Natural killer cell (primary cell): Measurements from ENCODE around the gene AP1B1. TPM values are rescaled to one million over a fixed set of nuclear protein-coding genes. Genes with fewer than 3 reads are reported as not detected.

Experiments used
- ATAC-seq, 3 donors: fragments of 150-1000 bp in 2 of 3; fragments of 200-7000 bp in 1 of 3; cut with Tn5 transposase; 1 replicate in 1 of 3; 2 replicates in 2 of 3; pipeline ENCODE4 v1.10.0; 2021; ENCODE audit warnings: mild to moderate bottlenecking in 2 of 3, moderate library complexity in 2 of 3
- DNase-seq, 2 donors: peaks; one replicate each; pipeline versions ENCODE4 v3.0.0 to v3.0.0-alpha.2; 2013 to 2021; ENCODE audit warnings: mixed read lengths in 1 of 2
- H3K27ac ChIP-seq: one replicate; pipeline ENCODE4 v1.5.1; 2013; ENCODE audit warnings: mild to moderate bottlenecking, low read length
- H3K27me3 ChIP-seq: one replicate; pipeline ENCODE4 v1.6.1; 2013; ENCODE audit warnings: low read length; ENCODE audit not compliant: control insufficient read depth, insufficient read depth
- H3K36me3 ChIP-seq: one replicate; pipeline ENCODE4 v1.6.1; 2013; ENCODE audit warnings: low read length; ENCODE audit not compliant: control insufficient read depth, insufficient read depth
- H3K4me1 ChIP-seq: one replicate; pipeline ENCODE4 v1.6.1; 2013; ENCODE audit warnings: low read length; ENCODE audit not compliant: control insufficient read depth, insufficient read depth
- H3K4me3 ChIP-seq: one replicate; pipeline ENCODE4 v1.5.1; 2013; ENCODE audit warnings: low read length
- H3K9me3 ChIP-seq: one replicate; pipeline ENCODE4 v1.6.1; 2013; ENCODE audit warnings: low read length; ENCODE audit not compliant: control insufficient read depth, insufficient read depth
- H3K27ac Mint-ChIP-seq, 2 donors: one replicate each; pipeline ENCODE4 v1.8.0; 2022; ENCODE audit warnings: mild to moderate bottlenecking in 2 of 2, mixed read lengths in 2 of 2, moderate library complexity in 1 of 2
- H3K27me3 Mint-ChIP-seq, 2 donors: one replicate each; pipeline ENCODE4 v1.8.0; 2022; ENCODE audit warnings: low read depth in 2 of 2, mixed read lengths in 2 of 2
- H3K36me3 Mint-ChIP-seq: one replicate; pipeline ENCODE4 v1.8.0; 2022; ENCODE audit warnings: mixed read lengths
- H3K4me1 Mint-ChIP-seq, 2 donors: one replicate each; pipeline ENCODE4 v1.8.0; 2022; ENCODE audit warnings: mixed read lengths in 2 of 2
- H3K4me3 Mint-ChIP-seq: one replicate; pipeline ENCODE4 v1.8.0; 2022; ENCODE audit warnings: mild to moderate bottlenecking, moderate library complexity, mixed read lengths
- H3K9me3 Mint-ChIP-seq, 2 donors: one replicate each; pipeline ENCODE4 v1.8.0; 2022; ENCODE audit warnings: mixed read lengths in 2 of 2
- whole genome bisulfite sequencing: methylation state at CpG from one replicate; pipeline ENCODE4 v1.1.7; 2013; ENCODE audit warnings: missing lambda C conversion rate; ENCODE audit not compliant: insufficient coverage; 5-methylcytosine and 5-hydroxymethylcytosine counted together
- intact Hi-C: fragments of 100-400 bp; cut with micrococcal nuclease; formaldehyde crosslinking; loops from one replicate; pipeline ENCODE4 v1.14.2; 2022
- total RNA-seq, 4 donors: library from RNA; stranded (reverse); fragments of 120-200 nt in 1 of 4; gene quantifications; one replicate each; pipeline versions ENCODE4 v1.2.3 to v1.2.4, GENCODE V29; 2013 to 2022
- TF ChIP-seq, protein P1 (sequence below): fragments of 200-600 bp; IDR thresholded peaks from one replicate; pipeline ENCODE4 v1.8.0; 2022; ENCODE audit warnings: antibody characterized with exemption

Gene AP1B1
- total RNA-seq, 3 donors from 2014 or later (not counting 1 experiment from before 2014, with no cell fraction given), result 54.0 to 56.1 (median 54.3) TPM

DNA sequence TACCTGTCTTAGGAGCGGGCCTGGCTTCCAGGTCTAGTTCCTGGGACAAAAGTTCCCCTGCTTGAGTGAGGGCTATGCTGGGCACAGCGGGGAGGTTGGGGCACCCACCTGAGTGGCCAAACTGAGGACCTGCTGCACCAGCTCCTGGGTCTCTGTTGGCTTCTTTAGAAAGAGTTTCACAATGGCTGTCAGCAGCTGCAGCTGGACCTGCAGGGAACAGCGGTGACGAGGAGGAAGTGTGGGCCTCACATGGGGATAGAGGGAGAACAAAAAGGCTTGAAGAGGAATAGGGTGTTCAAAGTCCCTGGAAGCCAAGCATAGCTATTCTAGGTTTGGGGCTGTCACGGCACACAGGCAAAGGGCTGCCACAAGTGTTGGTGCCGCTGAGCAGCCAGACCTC, 46.2 kb downstream of the AP1B1 start:
- H3K9me3 Mint-ChIP-seq, result no peaks in the 10 kb centered on the region
- H3K4me1 Mint-ChIP-seq, result no peaks in the 10 kb centered on the region
- H3K4me3 ChIP-seq, result no peak overlapping the region
- intact Hi-C loops, result no loop called here
- no peaks in the 10 kb centered on the region for H3K4me1 ChIP-seq
- no peak overlapping the region for H3K27ac Mint-ChIP-seq
- no peaks in the 10 kb centered on the region for H3K9me3 ChIP-seq
- no peak overlapping the region for H3K27ac ChIP-seq
- no peak overlapping the region for H3K4me3 Mint-ChIP-seq
- H3K27me3 Mint-ChIP-seq, result no peaks in the 10 kb centered on the region
- H3K27me3 ChIP-seq, result no peaks in the 10 kb centered on the region
- no peak for ATAC-seq
- peaks cover 79% of the 10 kb centered on the region for H3K36me3 ChIP-seq
- no peak for DNase-seq
- H3K36me3 Mint-ChIP-seq, result no peaks in the 10 kb centered on the region
- 88% methylated on average over 6 of the region's 6 CpGs for WGBS
- TF ChIP-seq, protein P1, sequence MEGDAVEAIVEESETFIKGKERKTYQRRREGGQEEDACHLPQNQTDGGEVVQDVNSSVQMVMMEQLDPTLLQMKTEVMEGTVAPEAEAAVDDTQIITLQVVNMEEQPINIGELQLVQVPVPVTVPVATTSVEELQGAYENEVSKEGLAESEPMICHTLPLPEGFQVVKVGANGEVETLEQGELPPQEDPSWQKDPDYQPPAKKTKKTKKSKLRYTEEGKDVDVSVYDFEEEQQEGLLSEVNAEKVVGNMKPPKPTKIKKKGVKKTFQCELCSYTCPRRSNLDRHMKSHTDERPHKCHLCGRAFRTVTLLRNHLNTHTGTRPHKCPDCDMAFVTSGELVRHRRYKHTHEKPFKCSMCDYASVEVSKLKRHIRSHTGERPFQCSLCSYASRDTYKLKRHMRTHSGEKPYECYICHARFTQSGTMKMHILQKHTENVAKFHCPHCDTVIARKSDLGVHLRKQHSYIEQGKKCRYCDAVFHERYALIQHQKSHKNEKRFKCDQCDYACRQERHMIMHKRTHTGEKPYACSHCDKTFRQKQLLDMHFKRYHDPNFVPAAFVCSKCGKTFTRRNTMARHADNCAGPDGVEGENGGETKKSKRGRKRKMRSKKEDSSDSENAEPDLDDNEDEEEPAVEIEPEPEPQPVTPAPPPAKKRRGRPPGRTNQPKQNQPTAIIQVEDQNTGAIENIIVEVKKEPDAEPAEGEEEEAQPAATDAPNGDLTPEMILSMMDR, result no peak

DNA sequence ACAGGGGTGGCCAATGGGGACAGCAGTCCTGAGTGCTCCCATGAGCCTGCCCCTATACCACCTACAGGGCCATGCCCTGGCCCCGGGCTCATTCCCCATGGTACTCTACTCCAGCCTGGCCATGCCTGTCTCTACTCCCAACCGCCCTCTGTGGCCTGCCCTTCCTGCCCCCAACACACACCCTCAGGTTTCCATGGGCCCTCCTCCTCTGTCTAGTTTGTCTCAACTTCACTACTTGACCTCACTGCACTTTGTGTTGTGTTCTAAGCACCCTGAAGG, 46.6 kb downstream of the AP1B1 start:
- ATAC-seq, result no peak
- Mint-ChIP-seq H3K9me3 (no peaks in the 10 kb centered on the region), H3K27ac (no peak overlapping the region), H3K27me3 (no peaks in the 10 kb centered on the region), H3K36me3 (no peaks in the 10 kb centered on the region), H3K4me3 (no peak overlapping the region), H3K4me1 (no peaks in the 10 kb centered on the region)
- no peaks in the 10 kb centered on the region for H3K27me3 ChIP-seq
- no peak overlapping the region for H3K4me3 ChIP-seq
- intact Hi-C loops, result no loop called here
- WGBS, result 95% methylated on average over 2 of the region's 2 CpGs
- no peaks in the 10 kb centered on the region for H3K4me1 ChIP-seq
- TF ChIP-seq, protein P1, result no peak
- peaks cover 79% of the 10 kb centered on the region for H3K36me3 ChIP-seq
- H3K9me3 ChIP-seq, result no peaks in the 10 kb centered on the region
- H3K27ac ChIP-seq, result no peak overlapping the region
- no peak for DNase-seq

DNA sequence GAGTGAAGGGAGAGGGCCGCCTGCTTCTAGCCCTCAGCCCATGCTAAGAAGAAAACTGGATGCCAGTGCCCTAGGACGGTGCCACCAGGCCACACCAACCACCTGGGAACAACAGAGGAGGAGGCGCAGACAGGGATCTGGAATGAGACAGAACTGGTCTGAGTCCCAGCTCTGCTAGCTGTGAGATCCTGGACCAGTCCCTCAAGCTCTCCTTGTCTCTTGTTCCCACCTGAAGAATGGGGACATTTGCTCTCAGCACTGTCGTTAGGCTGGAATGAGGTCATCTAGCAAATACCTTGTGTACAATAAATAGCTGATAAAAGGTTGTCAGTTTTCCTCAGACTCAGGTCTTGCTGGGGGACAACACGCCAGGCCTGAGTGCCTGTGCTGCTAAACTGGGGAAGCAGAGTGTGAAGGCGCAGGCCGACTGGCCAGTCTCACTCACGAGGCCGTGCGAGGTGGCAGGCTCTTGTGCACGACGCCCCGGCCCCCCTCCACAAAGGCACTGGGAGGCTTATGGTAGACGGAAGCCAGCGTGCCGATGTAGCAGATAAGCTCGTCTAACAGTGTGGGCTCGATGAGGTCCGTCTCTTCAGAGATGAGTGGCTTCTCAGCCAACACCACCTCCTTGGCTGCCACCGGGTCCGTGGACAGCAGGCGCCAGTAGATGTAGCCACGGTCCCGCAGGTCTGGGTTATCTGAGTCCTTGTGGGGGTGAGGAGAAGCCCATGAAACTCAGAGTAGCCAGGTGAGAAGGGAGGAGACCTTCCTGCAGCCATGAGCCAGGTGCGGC, 47.1 kb downstream of the AP1B1 start:
- Mint-ChIP-seq H3K4me3 (no peak overlapping the region), H3K36me3 (no peaks in the 10 kb centered on the region), H3K27me3 (no peaks in the 10 kb centered on the region), H3K4me1 (no peaks in the 10 kb centered on the region), H3K9me3 (no peaks in the 10 kb centered on the region), H3K27ac (no peak overlapping the region)
- H3K36me3 ChIP-seq, result peaks cover 77% of the 10 kb centered on the region
- DNase-seq (no peak), ATAC-seq (no peak)
- H3K27ac ChIP-seq, result no peak overlapping the region
- H3K4me3 ChIP-seq, result no peak overlapping the region
- no peaks in the 10 kb centered on the region for H3K27me3 ChIP-seq
- 98% methylated on average over 25 of the region's 25 CpGs for WGBS
- H3K9me3 ChIP-seq, result no peaks in the 10 kb centered on the region
- TF ChIP-seq, protein P1, result no peak
- intact Hi-C loops, result no loop called here
- H3K4me1 ChIP-seq, result no peaks in the 10 kb centered on the region

DNA sequence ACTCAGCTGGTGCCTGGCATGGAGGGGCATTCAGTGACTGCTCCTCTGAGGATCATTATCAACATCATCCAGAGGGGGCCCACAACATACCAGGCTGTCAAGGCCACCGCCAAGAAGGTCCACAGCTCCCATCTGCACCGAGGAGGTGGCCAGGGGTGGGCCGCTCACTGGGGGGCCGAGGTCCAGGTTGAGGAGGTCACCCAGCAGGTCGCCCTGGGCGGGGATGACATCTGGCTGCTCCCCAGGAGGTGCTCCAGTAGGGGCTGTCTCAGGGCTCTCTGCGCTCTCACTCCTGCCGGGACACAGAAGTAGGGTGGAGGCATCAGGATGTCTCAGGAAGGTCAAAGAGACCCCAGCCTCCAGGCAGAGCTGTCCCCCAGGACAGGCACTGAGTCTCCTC, 47.8 kb downstream of the AP1B1 start:
- DNase-seq (no peak), ATAC-seq (no peak)
- Mint-ChIP-seq H3K36me3 (no peaks in the 10 kb centered on the region), H3K9me3 (no peaks in the 10 kb centered on the region), H3K4me1 (peaks cover 0 to 4% of the 10 kb centered on the region in 2 donors), H3K4me3 (no peak overlapping the region), H3K27ac (no peak overlapping the region), H3K27me3 (no peaks in the 10 kb centered on the region)
- intact Hi-C loops, result no loop called here
- no peaks in the 10 kb centered on the region for H3K9me3 ChIP-seq
- H3K27me3 ChIP-seq, result no peaks in the 10 kb centered on the region
- H3K4me3 ChIP-seq, result no peak overlapping the region
- no peak overlapping the region for H3K27ac ChIP-seq
- H3K36me3 ChIP-seq, result peaks cover 78% of the 10 kb centered on the region
- TF ChIP-seq, protein P1, result no peak
- 96% methylated on average over 8 of the region's 8 CpGs for WGBS
- no peaks in the 10 kb centered on the region for H3K4me1 ChIP-seq
